GM18517 (cell line): Measurements from ENCODE around the gene PTK6.

ENCODE experiments used
- ATAC-seq: cut with Tn5 transposase; IDR thresholded peaks from one replicate; pipeline ENCODE4 v1.9.1; 2021; ENCODE audit warnings: mild to moderate bottlenecking, moderate library complexity; ENCODE audit not compliant: unreplicated experiment

PTK6 gene

GRCh38 chr20:63497138-63497945, 39.8 kb downstream of the PTK6 start:
- ATAC-seq = no peak

- no peak for ATAC-seq
These were observed 40.5 kb downstream of the PTK6 start for GRCh38 chr20:63496596-63497120.

DNA sequence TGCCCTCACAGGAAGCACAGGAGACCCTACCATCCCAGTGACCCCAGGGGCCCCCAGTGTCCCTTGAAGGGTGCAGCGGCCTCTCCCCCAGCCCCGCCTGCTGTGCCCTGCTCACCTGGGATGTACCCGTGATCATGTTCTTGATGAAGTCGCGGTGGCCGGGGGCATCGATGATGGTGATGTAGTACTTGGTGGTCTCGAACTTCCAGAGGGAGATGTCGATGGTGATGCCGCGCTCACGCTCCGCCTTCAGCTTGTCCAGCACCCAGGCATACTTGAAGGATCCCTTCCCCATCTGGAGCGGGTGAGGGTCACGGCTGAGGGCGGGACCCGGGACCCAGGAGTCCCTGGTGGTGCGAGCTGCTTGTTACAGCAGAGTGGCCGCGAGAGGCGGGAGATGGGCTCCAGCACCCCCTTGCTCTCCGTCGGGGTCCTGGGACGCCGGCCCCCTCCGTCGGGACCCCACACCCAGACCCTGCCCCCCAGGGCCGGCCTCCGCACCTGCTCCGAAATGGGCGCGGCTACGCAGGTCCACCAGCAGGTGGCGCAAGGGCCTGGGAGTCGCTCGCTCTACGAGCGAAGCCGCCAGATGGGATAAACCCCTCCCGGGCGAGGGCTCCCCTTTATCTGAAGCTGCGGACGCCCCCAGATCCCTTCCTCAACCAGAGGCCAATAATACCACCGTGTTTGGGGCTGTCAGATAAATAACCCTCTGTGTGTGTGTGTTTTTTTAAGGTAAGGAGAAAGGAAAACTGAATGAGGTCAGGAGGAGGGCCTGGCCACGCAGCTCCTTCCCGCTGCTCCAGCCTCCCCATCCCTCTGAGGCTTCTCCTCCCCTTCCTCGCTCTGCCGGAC, 41.2 kb downstream of the PTK6 start:
- ATAC-seq = no peak

GRCh38 chr20:63495167-63495720, 41.9 kb downstream of the PTK6 start:
- no peak for ATAC-seq

DNA sequence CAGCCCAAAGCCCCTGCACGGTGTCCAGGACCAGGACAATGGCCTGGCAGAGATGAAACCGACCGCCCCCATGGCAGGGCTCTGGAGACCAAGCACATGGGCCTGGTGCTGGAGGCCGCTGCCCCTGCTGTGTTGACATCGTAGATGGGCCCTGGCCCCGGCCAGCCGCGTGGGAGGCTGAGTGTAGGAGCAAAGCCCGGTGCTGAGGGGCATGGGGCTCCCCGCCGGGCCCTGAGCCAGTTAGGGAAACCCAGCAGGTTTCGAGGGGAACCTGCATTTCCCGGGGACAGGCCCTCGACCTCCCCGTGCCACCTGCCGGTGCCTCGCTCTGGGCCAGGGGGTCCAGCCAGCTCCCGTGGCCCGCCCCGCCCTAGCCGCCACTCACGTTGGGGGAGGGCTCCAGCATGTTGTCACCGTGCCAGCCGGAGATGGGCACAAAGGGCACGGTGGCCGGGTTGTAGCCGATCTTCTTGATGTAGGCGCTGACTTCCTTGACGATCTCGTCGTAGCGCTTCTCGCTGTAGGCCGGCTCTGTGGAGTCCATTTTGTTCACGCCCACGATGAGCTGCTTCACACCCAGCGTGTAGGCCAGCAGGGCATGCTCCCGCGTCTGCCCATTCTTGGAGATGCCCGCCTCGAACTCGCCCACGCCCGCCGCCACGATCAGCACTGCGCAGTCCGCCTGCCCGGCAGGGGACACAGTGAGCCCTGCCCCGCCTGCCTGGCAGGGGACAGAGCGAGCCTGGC, 42.6 kb downstream of the PTK6 start:
- no peak for ATAC-seq

DNA sequence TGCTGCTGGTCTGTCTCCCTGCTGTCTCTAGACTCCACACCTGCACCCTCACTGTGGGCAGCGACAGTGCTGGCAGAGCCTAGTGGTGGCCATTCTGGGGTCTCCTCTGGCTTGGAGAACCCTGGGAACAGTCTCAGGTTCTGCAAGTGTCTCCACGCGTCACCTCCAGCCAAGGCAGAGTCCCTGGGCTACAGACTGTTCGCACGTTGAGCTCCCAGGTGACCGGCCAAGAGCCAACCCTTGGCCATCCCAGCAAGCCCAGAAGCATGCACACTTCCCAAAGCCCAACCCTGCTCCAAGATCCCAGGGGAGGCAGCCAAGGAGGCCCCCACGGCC, 43.1 kb downstream of the PTK6 start:
- ATAC-seq = no peak

GRCh38 chr20:63493563-63494020, 43.6 kb downstream of the PTK6 start:
- ATAC-seq = no peak

GRCh38 chr20:63492982-63493381, 44.2 kb downstream of the PTK6 start:
- ATAC-seq = no peak

DNA sequence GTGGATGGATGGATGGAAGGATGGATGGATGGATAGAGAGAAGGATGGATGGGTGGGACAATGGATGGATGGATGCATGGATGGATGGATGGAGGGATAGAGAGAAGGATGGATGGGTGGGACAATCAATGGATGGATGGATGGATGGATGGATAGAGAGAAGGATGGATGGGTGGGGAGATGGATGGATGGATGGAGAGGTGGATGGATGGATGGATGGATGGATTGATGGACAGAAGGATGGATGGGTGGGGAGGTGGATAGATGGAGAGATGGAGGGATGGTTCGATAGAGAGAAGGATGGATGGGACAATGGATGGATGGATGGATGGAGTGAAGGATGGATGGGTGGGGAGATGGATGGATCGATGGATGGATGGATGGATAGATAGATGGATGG, 44.7 kb downstream of the PTK6 start:
- no peak for ATAC-seq

- ATAC-seq = no peak
These were observed 45.4 kb downstream of the PTK6 start for GRCh38 chr20:63491635-63492230.

- ATAC-seq = no peak
These were observed 46.1 kb downstream of the PTK6 start for GRCh38 chr20:63491078-63491477.

- no peak for ATAC-seq
These were observed 46.8 kb downstream of the PTK6 start for GRCh38 chr20:63490416-63490815.

DNA sequence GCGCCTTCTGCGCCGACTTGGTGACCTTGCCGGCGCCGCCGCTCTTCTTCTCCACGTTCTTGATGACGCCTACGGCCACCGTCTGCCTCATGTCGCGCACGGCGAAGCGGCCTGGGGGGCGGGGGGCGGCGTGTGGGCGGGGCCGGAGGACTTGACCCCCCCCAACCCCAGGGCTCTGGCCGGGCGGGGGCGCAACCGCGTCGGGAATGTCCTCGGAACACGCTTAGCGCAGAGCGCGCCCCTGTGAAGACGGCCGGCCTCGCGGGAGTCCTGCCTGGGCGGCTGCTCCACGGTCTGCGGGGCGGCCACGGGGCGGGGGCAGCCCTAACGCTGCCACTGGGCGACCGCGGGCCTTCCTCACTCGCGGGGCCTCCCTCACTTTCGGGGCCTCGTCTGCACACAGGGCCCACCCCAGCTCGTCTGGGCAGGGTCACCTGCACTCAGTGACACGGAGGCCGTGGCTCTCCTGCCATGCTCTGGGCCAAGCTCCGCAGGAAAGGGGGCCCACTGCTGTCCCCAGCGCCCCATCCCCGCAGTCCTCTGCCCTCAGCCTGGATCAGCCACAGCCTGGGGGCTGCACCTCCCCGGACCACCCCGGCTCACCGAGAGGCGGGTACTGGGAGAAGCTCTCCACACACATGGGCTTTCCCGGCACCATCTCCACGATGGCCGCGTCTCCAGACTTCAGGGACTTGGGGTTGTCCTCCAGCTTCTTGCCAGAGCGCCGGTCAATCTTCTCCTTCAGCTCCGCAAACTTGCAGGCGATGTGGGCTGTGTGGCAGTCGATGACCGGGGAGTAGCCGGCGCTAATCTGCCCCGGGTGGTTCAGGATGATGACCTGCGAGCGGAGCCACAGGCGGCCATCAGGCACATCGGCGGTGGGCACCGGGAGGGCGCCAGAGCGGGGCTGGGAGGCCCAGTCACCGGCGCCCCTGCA, 48.6 kb downstream of the PTK6 start:
- no peak for ATAC-seq

DNA sequence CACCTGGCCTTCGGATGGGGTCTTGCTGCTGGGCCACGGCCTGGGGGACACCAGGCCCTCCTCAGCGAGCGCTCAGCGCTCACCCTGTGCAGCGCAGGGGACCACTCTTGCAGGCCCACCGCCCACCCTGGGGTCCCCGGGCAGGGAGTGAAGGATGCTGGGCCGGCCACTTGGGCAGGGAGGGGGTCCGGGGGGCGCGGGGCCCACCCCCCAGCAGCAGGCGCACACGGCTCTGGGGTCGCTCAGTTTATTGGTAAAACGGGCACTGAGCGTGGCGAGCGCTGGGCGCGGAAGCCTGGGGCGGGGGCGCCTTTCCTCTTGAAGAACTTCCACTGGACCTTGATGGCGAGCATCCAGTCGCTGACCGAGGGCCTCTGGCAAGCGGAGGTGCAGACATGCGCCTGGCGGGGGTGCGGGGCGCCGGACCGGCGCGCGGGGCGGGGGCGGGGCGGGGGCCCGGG, 49.4 kb downstream of the PTK6 start:
- no peak for ATAC-seq

DNA sequence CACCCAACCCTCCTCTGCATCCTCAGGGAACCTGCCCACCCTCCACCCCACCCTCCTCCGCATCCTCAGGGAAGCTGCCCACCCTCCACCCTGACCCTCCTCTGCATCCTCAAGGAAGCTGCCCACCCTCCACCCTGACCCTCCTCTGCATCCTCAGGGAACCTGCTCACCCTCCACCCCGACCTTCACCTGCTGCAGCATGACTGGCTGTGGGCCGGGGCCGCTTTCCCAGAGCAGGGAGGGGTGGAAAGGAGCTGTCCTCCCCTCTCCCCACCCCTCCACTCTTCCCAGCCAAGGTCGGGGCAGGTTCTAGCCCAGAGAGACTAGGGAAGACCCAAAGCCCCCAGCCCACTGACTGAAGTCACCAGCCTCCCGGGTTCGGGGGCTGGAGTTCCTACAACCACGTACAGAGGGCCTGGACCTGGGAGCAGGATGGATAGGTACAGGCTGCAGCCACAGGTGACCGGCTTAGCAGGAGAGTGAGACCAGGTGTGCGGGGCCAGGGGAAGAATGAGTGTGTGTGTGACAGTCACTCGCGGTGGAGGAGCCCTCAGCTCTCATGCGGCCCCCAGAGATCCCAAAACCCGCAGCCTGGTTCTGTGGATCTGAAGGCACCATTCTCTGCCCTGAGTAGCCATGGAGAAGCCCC, 49.9 kb downstream of the PTK6 start:
- no peak for ATAC-seq

DNA sequence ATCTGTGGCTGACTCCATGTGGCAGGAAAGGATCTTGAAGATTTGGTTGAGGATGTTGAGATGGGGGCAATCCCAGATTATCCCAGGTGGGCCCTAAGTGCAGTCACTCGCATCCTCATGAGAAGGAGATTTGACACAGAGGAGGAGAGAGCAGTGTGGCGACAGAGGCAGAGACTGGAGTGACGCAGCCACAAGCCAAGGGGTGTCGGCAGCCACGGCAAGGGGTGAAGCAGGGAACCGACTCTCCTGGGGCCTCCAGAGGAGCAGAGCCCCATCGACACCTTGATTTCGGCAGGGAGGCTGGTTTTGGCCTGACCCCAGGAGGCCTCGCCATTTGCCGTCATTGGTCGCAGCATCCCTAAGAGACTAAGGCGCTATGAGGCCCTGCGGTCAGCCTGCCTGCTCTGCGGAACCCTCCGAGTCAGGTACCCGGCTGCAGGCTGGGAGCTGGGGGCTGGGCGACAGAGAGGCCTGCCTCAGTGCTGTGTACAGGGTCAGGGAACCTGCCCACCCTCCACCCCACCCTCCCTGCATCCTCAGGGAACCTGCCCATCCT, 50.8 kb downstream of the PTK6 start:
- no peak for ATAC-seq

DNA sequence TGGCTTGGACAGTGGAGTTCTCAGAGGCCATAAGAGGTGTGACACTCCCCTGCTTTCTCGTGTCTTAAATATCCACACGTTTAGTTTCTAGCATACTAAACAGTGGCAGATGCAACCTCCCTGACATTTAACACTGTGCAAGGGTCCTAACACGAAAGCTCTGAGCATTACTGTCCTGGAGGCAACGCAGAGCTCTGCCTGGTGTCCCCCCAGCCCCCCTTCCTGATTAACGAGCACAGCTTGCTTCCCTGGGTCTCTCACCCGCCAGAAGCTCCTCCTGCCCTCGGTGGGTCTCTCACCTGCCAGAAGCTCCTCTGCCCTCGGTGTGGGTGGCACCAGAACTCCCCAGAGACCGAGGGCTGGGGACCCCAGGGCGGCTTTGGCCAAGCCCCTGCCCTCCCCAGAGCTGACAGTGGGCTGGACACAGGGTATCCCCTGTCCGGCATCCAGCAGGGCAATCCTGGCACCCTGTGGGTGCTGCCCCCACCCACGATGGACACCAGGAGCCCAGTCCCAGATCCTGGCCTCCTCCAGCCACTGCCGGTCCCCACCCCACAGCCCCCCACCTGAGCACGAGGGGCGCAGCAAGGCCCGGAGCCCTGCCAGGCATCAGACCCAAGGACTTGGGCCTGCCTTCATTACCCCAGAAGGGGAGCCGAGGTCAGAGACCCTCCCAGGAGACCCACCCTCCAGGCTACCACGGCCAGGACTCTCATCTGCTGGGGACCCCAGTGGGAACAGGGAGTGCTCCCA, 52.3 kb downstream of the PTK6 start:
- ATAC-seq = no peak

- no peak for ATAC-seq
These were observed 52.9 kb downstream of the PTK6 start for GRCh38 chr20:63484236-63484635.
